K562 (cell line): ENCODE data around the gene CHST10. TPM values are rescaled to one million over a fixed set of nuclear protein-coding genes. Genes with fewer than 3 reads are reported as not detected.

Experiments
- ATAC-seq: fragments of 200-7000 bp; cut with Tn5 transposase; 3 replicates; pipeline ENCODE4 v1.9.1; 2020; ENCODE audit warnings: moderate library complexity
- BruUV-seq: library from RNA; stranded (reverse); fragments of 400-500 nt; replicated peaks from 2 replicates; lab custom pipeline; 2021; lab: Mats Ljungman, UMichigan
- CTCF ChIA-PET: fragments of 300-600 bp; formaldehyde crosslinking; extraction: SDS; loops from one replicate; lab custom pipeline; 2021; ENCODE audit warnings: low intra/inter-chr PET ratio; lab: Yijun Ruan, JAX
- POLR2A ChIA-PET: fragments of 300-600, 350-650 bp; sonication (Branson Sonifier 250); formaldehyde crosslinking; extraction: SDS; loops from one replicate; lab custom pipeline; 2021; ENCODE audit warnings: antibody characterized with exemption, inconsistent platforms; lab: Yijun Ruan, JAX
- DNase-seq, 4 experiments: peaks; one replicate each; pipeline versions ENCODE4 v3.0.0 to v3.0.0-alpha.2; 2011 to 2018; ENCODE audit warnings: low spot score in 3 of 4, mixed read lengths in 3 of 4; ENCODE audit errors: extremely low read depth in 1 of 4
- FAIRE-seq: peaks from 2 replicates; lab custom pipeline; 2011; peaks lifted over from hg19 to GRCh38; lab: Jason Lieb, UNC
- H2AFZ ChIP-seq: 2 replicates; pipeline ENCODE4 v1.6.0; 2011; ENCODE audit warnings: low read depth, low read length, control low read depth, inconsistent platforms
- H3K27ac ChIP-seq: fragments of 200-600 bp; 3 replicates; pipeline ENCODE4 v1.8.0; 2011; ENCODE audit warnings: low read depth, mild to moderate bottlenecking, control low read depth, inconsistent platforms, low read length, moderate library complexity, mixed read lengths; ENCODE audit errors: extremely low read depth
- H3K27me3 ChIP-seq, 2 experiments: fragments of 300-600 bp in 1 of 2; 2 replicates in 1 of 2; 3 replicates in 1 of 2; pipeline versions ENCODE4 v1.6.0 to v1.8.0; 2011; ENCODE audit warnings: inconsistent platforms in 2 of 2, low read length in 2 of 2, mild to moderate bottlenecking in 1 of 2, mixed read lengths in 1 of 2, moderate library complexity in 1 of 2; ENCODE audit not compliant: control insufficient read depth in 2 of 2, insufficient read depth in 2 of 2
- H3K36me3 ChIP-seq: fragments of 300-600 bp; 3 replicates; pipeline ENCODE4 v1.8.0; 2011; ENCODE audit warnings: mild to moderate bottlenecking, low read length, inconsistent platforms; ENCODE audit not compliant: control insufficient read depth, insufficient read depth
- H3K4me1 ChIP-seq, 2 experiments: fragments of 200-600 bp in 1 of 2; replicated peaks in 1 of 2; 2 replicates in 1 of 2; 3 replicates in 1 of 2; pipeline versions ENCODE4 v1.5.1 to v1.8.0; 2011; ENCODE audit warnings: inconsistent platforms in 2 of 2, low read length in 2 of 2, mild to moderate bottlenecking in 1 of 2, mixed read lengths in 1 of 2, moderate library complexity in 1 of 2; ENCODE audit not compliant: control insufficient read depth in 2 of 2, insufficient read depth in 2 of 2
- H3K4me2 ChIP-seq: 2 replicates; pipeline ENCODE4 v1.6.1; 2011; ENCODE audit warnings: low read length, control low read depth, inconsistent platforms, mixed read lengths; ENCODE audit not compliant: insufficient read depth
- H3K4me3 ChIP-seq: fragments of 200-600 bp; sonication (generic), shearing (Covaris generic); 2 replicates; pipeline ENCODE4 v1.5.1; 2016; ENCODE audit warnings: control low read depth, inconsistent platforms
- H3K79me2 ChIP-seq: fragments of 200-600 bp; 3 replicates; pipeline ENCODE4 v1.8.0; 2011; ENCODE audit warnings: low read length, inconsistent platforms; ENCODE audit not compliant: control insufficient read depth, insufficient read depth
- H3K9ac ChIP-seq, 2 experiments: 2 replicates each; pipeline versions ENCODE4 v1.6.0 to v1.6.1; 2011; ENCODE audit warnings: low read depth in 2 of 2, low read length in 2 of 2, control low read depth in 1 of 2, inconsistent platforms in 1 of 2, mild to moderate bottlenecking in 1 of 2, mixed read lengths in 1 of 2; ENCODE audit not compliant: insufficient read depth in 1 of 2
- H3K9me1 ChIP-seq: one replicate; pipeline ENCODE4 v1.6.0; 2011; ENCODE audit warnings: inconsistent platforms, mild to moderate bottlenecking, low read length, moderate library complexity; ENCODE audit not compliant: control insufficient read depth, insufficient read depth
- H3K9me3 ChIP-seq: replicated peaks from 2 replicates; pipeline ENCODE4 v1.5.1; 2011; ENCODE audit warnings: low read depth, low read length, inconsistent platforms; ENCODE audit not compliant: control insufficient read depth, insufficient read depth
- H4K20me1 ChIP-seq: replicated peaks from 2 replicates; pipeline ENCODE4 v1.6.1; 2011; ENCODE audit warnings: low read length, inconsistent platforms, mixed read lengths; ENCODE audit not compliant: control insufficient read depth, insufficient read depth
- CEBPB ChIP-seq: fragments of 450-650 bp; IDR thresholded peaks from 2 replicates; pipeline ENCODE4 v1.6.1; 2016; ENCODE audit warnings: missing genetic modification characterization, missing compliant biosample characterization
- FOSL1 ChIP-seq: fragments of 200-800 bp; sonication (Bioruptor generic); conservative IDR thresholded peaks from 2 replicates; pipeline ENCODE4 v1.6.1; 2016; ENCODE audit warnings: missing genetic modification characterization, missing compliant biosample characterization
- HMGN3 ChIP-seq: IDR thresholded peaks from 2 replicates; pipeline ENCODE4 v1.6.1; 2011; ENCODE audit warnings: borderline replicate concordance, low read depth, mild to moderate bottlenecking, mixed read lengths, low read length; ENCODE audit not compliant: insufficient read length; ENCODE audit errors: extremely low read depth
- NFE2L1 ChIP-seq: fragments of 450-650 bp; IDR thresholded peaks from 2 replicates; pipeline ENCODE4 v1.6.1; 2016; ENCODE audit warnings: missing genetic modification characterization, low read depth, mild to moderate bottlenecking, missing compliant biosample characterization, moderate library complexity, borderline replicate concordance
- NFIX ChIP-seq: fragments of 250-450 bp; sonication (Bioruptor Pico); IDR thresholded peaks from 2 replicates; pipeline ENCODE4 v1.4.0; 2020; ENCODE audit warnings: low read depth, mild to moderate bottlenecking, moderate library complexity
- NONO ChIP-seq, 2 experiments: fragments of 200-400 bp in 1 of 2; fragments of 450-650 bp in 1 of 2; formaldehyde crosslinking in 1 of 2; IDR thresholded peaks; 2 replicates each; pipeline ENCODE4 v1.6.1; 2017; ENCODE audit warnings: low read depth in 2 of 2, mild to moderate bottlenecking in 2 of 2, moderate library complexity in 2 of 2, low read length in 1 of 2
- STAT5A ChIP-seq: IDR thresholded peaks from 2 replicates; pipeline ENCODE4 v1.6.1; 2012; ENCODE audit warnings: low read length, inconsistent platforms, borderline replicate concordance
- TAF15 ChIP-seq: fragments of 200-400 bp; formaldehyde crosslinking; IDR thresholded peaks from 2 replicates; pipeline ENCODE4 v1.6.1; 2017; ENCODE audit warnings: mild to moderate bottlenecking, low read depth, low read length, moderate library complexity
- ZNF318 ChIP-seq, 2 experiments: fragments of 450-650 bp; IDR thresholded peaks; 2 replicates each; pipeline ENCODE4 v1.6.1; 2016; ENCODE audit warnings: mild to moderate bottlenecking in 2 of 2, borderline replicate concordance in 1 of 2, low read depth in 1 of 2, moderate library complexity in 1 of 2
- WGBS: fragments of 100-300 bp; shearing (Covaris generic); methylation state at CpG from one replicate; pipeline ENCODE4 v1.1.6; 2016; ENCODE audit warnings: low coverage, mixed read lengths; ENCODE audit not compliant: insufficient coverage; ENCODE audit errors: missing lambda C conversion rate; 5-methylcytosine and 5-hydroxymethylcytosine counted together
- in situ Hi-C: fragments of 300-500 bp; cut with MboI; formaldehyde crosslinking; loops from 4 replicates; pipeline ENCODE4 v1.15.0; 2018; ENCODE audit warnings: inconsistent platforms, mixed read lengths
- intact Hi-C: fragments of 100-400 bp; cut with micrococcal nuclease; formaldehyde crosslinking; loops from 2 replicates; pipeline ENCODE4 v1.14.2; 2022
- polyA plus RNA-seq, 8 experiments: library from polyadenylated mRNA; depleted of rRNA in 4 of 8; stranded (reverse) in 5 of 8; unstranded in 3 of 8; fragments of >200 nt; fragmentation: Nextera tagmentation in 2 of 8; fragmentation: Illumina TruSeq in 1 of 8; extraction: Ambion mirVana in 2 of 8; extraction: Trizol in 1 of 8; gene quantifications; 2 replicates each; pipeline versions ENCODE4 v1.2.1 to v1.2.3, GENCODE V29; 2011 to 2014; ENCODE audit warnings: inconsistent platforms in 1 of 8, missing spikeins in 1 of 8
- total RNA-seq, 7 experiments: library from RNA; depleted of rRNA in 6 of 7; stranded (reverse); fragments of >200 nt in 6 of 7; fragmentation: Illumina TruSeq in 2 of 7; extraction: Trizol in 2 of 7; gene quantifications; 2 replicates each; pipeline versions ENCODE4 v1.2.1 to v1.2.3, GENCODE V29; 2011 to 2021; ENCODE audit warnings: low replicate concordance in 1 of 7
- TF ChIP-seq, protein P1 (sequence below), 2 experiments: fragments of 450-650 bp in 1 of 2; sonication (generic) in 1 of 2; formaldehyde crosslinking in 1 of 2; IDR thresholded peaks in 1 of 2; conservative IDR thresholded peaks in 1 of 2; 2 replicates each; pipeline versions ENCODE4 v1.6.1 to v1.8.1; 2016 to 2023; ENCODE audit warnings: mild to moderate bottlenecking in 2 of 2, moderate library complexity in 2 of 2, inconsistent platforms in 1 of 2, missing genetic modification reagents in 1 of 2
- TF ChIP-seq, protein P2 (sequence below): sonication (generic); IDR thresholded peaks from 2 replicates; pipeline ENCODE4 v1.6.1; 2016

Gene CHST10
- total and polyA plus RNA-seq, 9 of the 15 experiments (the other 6 are each of a cell fraction or from before 2014, with no cell fraction given), result 1.3 to 30.9 (median 19.3) TPM

- no TSS peak for BruUV-seq
- Histone ChIP-seq H3K9me1 (no peaks in the 10 kb centered on the region), H3K79me2 (no peaks in the 10 kb centered on the region), H3K27ac (no peak overlapping the region), H3K4me1 (no peaks in the 10 kb centered on the region), H3K27me3 (no peaks in the 10 kb centered on the region), H3K9ac (no peak overlapping the region), H3K4me2 (no peak overlapping the region), H3K36me3 (no peaks in the 10 kb centered on the region), H2AFZ (peak overlapping the region; percentile 59; the same call in 1 of the 2 replicates), H4K20me1 (no peaks in the 10 kb centered on the region), H3K9me3 (no peaks in the 10 kb centered on the region), H3K4me3 (no peak overlapping the region)
- no peak for FAIRE-seq
- in situ Hi-C loops (no loop called here), intact Hi-C loops (no loop called here)
- WGBS, result 91% methylated on average over 1 of the region's 1 CpG
- ATAC-seq, result no peak
- DNase-seq, result no peak
- ChIA-PET CTCF (no interaction called here), POLR2A (interaction anchor here (0.7 to 1.9 kb wide), 3 partner anchors 14 to 18 kb away, joined by 3 to 8 read pairs (median 4); no protein-coding TSS in a partner anchor)
- TF ChIP-seq FOSL1 (tag) (no peak), STAT5A (no peak), NFIX (CRISPR knock-in tag) (no peak), NFE2L1 (tag) (no peak), ZNF318 (IDR thresholded peaks at IDR 0.05; ENCODE audit: borderline replicate concordance in 1 of 2, low read depth in 1 of 2) (no peak), TAF15 (no peak), HMGN3 (no peak), NONO (IDR thresholded peaks at IDR 0.05; ENCODE audit: low read depth in 2 of 2, low read length in 1 of 2) (no peak), CEBPB (no peak)
- TF ChIP-seq, protein P1, sequence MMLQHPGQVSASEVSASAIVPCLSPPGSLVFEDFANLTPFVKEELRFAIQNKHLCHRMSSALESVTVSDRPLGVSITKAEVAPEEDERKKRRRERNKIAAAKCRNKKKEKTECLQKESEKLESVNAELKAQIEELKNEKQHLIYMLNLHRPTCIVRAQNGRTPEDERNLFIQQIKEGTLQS (IDR thresholded peaks at IDR 0.05), result no peak
- TF ChIP-seq, protein P1 (CRISPR knock-in tag; conservative IDR thresholded peaks at IDR 0.05), result no peak
- TF ChIP-seq, protein P2, sequence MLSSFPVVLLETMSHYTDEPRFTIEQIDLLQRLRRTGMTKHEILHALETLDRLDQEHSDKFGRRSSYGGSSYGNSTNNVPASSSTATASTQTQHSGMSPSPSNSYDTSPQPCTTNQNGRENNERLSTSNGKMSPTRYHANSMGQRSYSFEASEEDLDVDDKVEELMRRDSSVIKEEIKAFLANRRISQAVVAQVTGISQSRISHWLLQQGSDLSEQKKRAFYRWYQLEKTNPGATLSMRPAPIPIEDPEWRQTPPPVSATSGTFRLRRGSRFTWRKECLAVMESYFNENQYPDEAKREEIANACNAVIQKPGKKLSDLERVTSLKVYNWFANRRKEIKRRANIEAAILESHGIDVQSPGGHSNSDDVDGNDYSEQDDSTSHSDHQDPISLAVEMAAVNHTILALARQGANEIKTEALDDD, result no peak
Measured at GRCh38 chr2:100367163-100367562, 50.3 kb downstream of the CHST10 start.
